Activated naive CD8-positive, alpha-beta T cell treated with anti-CD3 and anti-CD28 coated beads, Interleukin-2, amount 10 ng/mL, durations not matched to agents 7 days and 5 days (primary cell): Measurements from ENCODE around the gene CCDC127. TPM values are rescaled to one million over a fixed set of nuclear protein-coding genes. Genes with fewer than 3 reads are reported as not detected.

ENCODE experiments used
- ATAC-seq: fragments of 150-1000 bp; cut with Tn5 transposase; one replicate; pipeline ENCODE4 v1.10.0; 2021; ENCODE audit warnings: low read depth, moderate library complexity
- POLR2A ChIA-PET: fragments of 350-600 bp; sonication (Branson Sonifier 250); formaldehyde crosslinking; loops from one replicate; lab custom pipeline; 2021; ENCODE audit warnings: antibody characterized with exemption; lab: Charles Lee
- DNase-seq: peaks from one replicate; pipeline ENCODE4 v3.0.0; 2021
- H3K27ac Mint-ChIP-seq: one replicate; pipeline ENCODE4 v1.8.0; 2022; ENCODE audit warnings: mild to moderate bottlenecking, mixed read lengths
- H3K27me3 Mint-ChIP-seq: one replicate; pipeline ENCODE4 v1.8.0; 2022; ENCODE audit warnings: mild to moderate bottlenecking, moderate library complexity, mixed read lengths
- H3K36me3 Mint-ChIP-seq: one replicate; pipeline ENCODE4 v1.8.0; 2021; ENCODE audit warnings: mild to moderate bottlenecking, mixed read lengths
- H3K4me1 Mint-ChIP-seq: one replicate; pipeline ENCODE4 v1.8.0; 2021; ENCODE audit warnings: mixed read lengths
- H3K4me3 Mint-ChIP-seq: one replicate; pipeline ENCODE4 v1.8.0; 2022; ENCODE audit warnings: mild to moderate bottlenecking, moderate library complexity, mixed read lengths
- H3K9me3 Mint-ChIP-seq: one replicate; pipeline ENCODE4 v1.8.0; 2021; ENCODE audit warnings: mixed read lengths
- total RNA-seq, 2 experiments: library from RNA; stranded (reverse); gene quantifications; one replicate each; pipeline ENCODE4 v1.2.3, GENCODE V29; 2021

CCDC127 gene
- total RNA-seq, 2 experiments from 2014 or later = 6.2 to 7.8 TPM

DNA sequence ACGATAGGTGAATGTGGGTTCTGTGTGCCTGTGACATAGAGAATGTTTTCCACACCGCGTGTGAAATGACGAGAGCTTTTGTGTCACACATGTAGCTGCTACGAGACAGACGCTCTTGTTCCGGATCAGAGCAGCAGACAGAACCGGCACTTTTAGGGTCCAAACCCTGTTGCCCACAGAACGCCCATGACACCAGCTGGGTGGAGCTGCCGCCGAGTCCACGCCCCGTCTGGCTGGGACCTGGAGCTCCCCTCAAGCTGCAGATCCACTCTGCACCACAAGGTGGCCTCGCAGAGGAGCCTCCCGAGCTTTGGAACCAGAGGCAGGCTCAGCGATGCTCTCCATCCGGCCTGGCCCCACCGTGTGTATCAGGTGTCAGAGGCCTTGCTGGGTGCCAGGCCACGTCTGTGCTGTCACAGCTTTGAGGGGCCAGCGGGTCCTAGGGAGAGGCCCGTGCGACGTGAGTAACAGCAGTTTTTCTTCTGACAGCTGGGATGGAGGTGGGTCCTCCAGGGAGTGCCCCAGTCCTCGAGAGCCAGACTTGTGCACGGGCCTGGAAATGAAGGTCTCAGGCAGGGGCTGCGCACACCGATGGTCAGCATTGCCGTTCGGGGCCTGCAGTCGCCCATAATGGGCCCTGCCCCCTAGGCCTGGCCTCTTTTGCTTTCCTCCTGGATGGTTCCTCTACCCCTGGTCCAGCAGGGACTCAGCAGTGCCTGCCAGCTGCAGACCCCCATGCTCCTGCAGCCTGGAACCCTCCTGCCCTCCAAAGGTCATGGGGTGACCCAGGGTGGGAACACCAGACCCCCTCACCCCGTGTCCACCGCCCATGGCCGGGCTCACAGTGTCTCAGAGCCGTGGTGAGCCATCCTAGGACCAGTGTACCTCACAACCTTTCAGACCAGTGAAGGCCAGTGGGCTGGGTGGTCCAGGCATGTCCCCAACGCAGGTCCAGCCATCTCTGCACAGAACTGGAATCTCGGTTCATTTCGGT lies 29.2 kb downstream of the CCDC127 start:
- POLR2A ChIA-PET = interaction anchor here (1.1 to 2.5 kb wide), 2 partner anchors 30 to 83 kb away, joined by 4 to 14 read pairs; partner anchors contain the start of genes CCDC127, PDCD6 and SDHA
- H3K4me3 Mint-ChIP-seq = peak overlapping the region; percentile 42
- H3K9me3 Mint-ChIP-seq = no peaks in the 10 kb centered on the region
- H3K36me3 Mint-ChIP-seq = no peaks in the 10 kb centered on the region
- H3K27ac Mint-ChIP-seq = peak overlapping the region; percentile 73
- H3K4me1 Mint-ChIP-seq = peaks cover 8% of the 10 kb centered on the region
- peak; percentile 92 for DNase-seq
- peak; percentile 93 for ATAC-seq
- H3K27me3 Mint-ChIP-seq = no peaks in the 10 kb centered on the region

DNA sequence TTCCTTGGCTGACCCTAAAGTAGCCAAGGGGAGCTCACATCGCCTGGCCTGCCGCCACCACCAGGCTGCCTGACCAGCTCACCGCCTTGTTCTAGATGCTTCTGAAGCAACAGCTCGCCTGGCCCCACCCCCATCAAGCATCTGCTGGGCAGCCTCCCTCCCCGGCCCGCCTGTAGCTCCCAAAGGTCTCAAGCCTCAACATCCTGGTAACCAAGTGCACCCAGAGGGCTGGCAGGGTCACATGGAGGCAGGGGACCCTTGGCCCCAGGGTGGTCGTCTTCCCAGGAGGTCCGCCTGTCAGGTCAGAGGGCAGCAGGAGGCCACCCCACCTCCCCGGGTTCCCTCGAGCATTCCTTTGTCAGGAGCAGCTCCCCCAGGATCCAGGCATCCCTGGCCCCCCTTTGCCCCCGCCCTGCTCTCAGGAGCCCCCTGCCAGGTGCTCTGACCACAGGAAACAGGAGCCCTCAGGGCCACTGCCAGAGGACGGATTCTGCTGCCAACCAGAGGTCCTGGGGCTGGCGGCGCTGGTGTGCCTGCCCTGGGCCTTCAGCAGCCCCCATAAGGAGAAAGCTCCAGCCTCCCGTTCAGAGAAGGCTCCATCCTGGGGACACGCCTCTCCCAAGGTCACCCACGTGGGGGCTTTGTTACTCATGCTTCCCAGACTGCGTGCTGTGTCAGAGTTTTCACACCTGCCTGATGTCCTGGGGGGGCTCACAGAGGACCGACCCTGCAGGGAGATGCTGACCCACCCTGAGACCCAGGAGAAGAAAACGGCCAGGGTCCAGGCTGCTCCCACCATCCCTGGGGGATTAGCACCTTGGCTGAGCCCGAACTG lies 30.1 kb downstream of the CCDC127 start:
- ATAC-seq = no peak
- Mint-ChIP-seq H3K4me1 (peaks cover 8% of the 10 kb centered on the region), H3K9me3 (no peaks in the 10 kb centered on the region), H3K27ac (no peak overlapping the region), H3K4me3 (peak overlapping the region; percentile 13), H3K36me3 (no peaks in the 10 kb centered on the region), H3K27me3 (no peaks in the 10 kb centered on the region)
- POLR2A ChIA-PET = interaction anchor here (1.1 to 2.5 kb wide), 2 partner anchors 31 to 84 kb away, joined by 4 to 14 read pairs; partner anchors contain the start of genes CCDC127, PDCD6 and SDHA
- peak; percentile 19 for DNase-seq

DNA sequence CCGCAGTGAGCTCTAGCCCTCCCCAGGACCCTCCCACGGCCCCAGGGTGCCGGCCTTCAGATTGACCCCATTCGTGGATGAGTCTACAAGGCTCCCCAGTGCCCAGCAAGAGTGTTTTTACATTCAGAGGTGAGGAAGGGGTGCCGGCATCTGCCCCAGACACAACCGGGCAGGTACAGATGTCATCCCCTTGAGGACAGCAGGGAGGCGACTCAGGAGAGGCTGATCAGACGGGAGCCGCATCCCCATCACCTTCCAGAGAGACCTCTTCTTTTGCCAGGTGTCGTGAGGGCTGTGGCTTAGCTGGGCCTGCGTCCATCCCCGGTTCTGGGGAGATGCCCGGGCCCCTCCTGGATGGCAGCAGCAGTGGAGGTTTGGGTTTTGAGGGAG lies 30.9 kb downstream of the CCDC127 start:
- no peaks in the 10 kb centered on the region for H3K9me3 Mint-ChIP-seq
- no peak overlapping the region for H3K27ac Mint-ChIP-seq
- H3K36me3 Mint-ChIP-seq = no peaks in the 10 kb centered on the region
- POLR2A ChIA-PET = interaction anchor here (2.5 kb wide), 1 partner anchor 32 kb away, joined by 14 read pairs; the partner anchor contains the start of genes CCDC127 and SDHA
- no peaks in the 10 kb centered on the region for H3K27me3 Mint-ChIP-seq
- no peak overlapping the region for H3K4me3 Mint-ChIP-seq
- no peak for ATAC-seq
- no peak for DNase-seq
- H3K4me1 Mint-ChIP-seq = peaks cover 8% of the 10 kb centered on the region

DNA sequence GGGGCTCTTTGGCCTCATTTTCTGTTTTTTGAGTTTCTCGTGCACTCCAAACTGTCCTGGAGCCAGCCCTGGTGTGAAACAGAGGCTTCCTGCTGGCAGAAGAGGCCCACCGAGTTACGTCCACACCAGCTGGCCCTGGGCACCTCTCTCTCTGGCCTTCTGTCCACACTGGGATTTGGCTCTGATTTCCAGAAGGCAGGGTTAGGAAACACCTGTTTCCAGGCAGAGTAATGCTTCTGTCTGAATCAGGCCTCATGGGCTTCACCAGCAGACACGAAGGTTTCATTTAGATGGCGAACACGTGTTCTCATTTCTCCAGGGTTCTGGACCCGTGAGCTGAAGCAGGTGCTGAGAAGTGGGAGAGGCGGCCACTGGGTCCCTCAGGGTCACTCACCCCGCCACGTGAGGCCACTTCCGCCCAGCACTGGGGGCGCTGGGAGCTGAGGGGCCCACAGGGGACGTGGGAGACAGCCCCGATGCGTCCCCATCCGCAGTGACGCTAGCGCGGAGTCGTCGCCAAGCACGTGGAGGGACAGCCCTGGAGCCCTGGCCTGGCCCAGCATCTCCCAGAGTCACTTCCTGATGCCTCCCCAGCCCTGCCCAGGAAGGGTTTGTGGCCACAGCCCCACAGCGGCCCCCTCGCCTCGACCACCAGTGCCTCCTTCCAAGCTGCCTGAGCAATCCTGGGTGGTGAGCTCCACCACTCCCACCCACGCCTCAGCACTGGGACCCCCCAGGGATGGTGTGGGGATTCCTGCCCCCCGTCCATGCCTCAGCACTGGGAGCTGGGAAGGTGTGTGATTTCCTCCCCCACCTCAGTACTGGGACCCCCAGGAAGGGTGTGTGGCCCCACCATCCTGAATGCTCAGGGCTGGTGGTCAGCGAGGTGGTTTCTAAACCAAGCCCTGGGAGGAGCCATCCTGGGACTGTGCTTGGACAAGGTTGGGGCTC lies 31.6 kb downstream of the CCDC127 start:
- POLR2A ChIA-PET = interaction anchor here (2.5 kb wide), 1 partner anchor 32 kb away, joined by 14 read pairs; the partner anchor contains the start of genes CCDC127 and SDHA
- H3K9me3 Mint-ChIP-seq = no peaks in the 10 kb centered on the region
- no peak for ATAC-seq
- no peaks in the 10 kb centered on the region for H3K36me3 Mint-ChIP-seq
- no peak for DNase-seq
- no peak overlapping the region for H3K27ac Mint-ChIP-seq
- no peak overlapping the region for H3K4me3 Mint-ChIP-seq
- H3K27me3 Mint-ChIP-seq = no peaks in the 10 kb centered on the region
- H3K4me1 Mint-ChIP-seq = peaks cover 8% of the 10 kb centered on the region

DNA sequence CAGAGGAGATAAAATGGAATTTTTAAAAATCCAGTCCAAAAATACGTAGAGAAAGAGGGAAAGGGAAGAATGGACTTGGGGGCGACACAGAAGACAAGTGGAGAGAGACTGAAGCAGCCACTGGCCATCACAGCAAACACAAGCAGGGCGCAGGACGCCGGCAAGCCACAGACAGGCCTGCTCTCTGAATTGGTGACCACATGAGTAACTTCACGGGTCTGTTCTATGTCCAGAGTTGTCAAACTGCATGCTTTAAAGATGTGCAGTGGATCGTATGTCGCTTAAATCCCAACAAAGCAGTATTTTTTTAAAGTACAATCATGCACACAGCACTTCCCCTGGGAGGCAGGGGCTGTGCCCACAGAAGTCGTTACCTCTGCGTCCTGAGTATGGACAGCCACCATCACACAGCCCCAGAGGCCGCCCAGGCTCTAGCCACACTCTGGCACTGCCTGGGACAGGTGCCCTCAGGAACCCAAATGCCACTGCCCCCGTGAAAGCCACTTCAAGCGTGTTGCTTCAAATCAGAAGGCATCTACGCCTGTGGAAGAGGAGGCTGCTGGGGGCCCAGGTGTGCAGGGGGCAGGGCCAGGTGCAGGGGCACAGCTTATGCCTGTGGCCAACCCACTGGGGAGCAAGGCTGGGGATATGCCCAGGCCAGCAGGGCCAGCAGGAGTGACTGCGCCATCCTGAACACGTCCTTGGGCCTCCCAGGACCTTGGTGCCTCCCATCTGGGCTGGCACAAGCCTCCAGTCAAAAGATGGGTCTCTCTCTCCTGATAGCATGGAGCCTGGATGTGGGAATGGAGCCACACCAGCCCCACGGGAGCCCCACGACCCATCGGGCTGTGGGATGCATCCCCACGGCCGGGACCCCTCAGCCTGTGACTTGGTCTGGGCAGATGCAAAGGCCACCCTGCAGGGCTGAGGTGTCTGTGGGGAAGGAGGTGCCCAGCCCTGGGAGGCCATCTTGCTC lies 32.6 kb downstream of the CCDC127 start:
- ATAC-seq (no peak), DNase-seq (no peak)
- Mint-ChIP-seq H3K27ac (no peak overlapping the region), H3K27me3 (no peaks in the 10 kb centered on the region), H3K36me3 (no peaks in the 10 kb centered on the region), H3K9me3 (no peaks in the 10 kb centered on the region), H3K4me1 (peaks cover 8% of the 10 kb centered on the region), H3K4me3 (no peak overlapping the region)
- POLR2A ChIA-PET = no interaction called here

DNA sequence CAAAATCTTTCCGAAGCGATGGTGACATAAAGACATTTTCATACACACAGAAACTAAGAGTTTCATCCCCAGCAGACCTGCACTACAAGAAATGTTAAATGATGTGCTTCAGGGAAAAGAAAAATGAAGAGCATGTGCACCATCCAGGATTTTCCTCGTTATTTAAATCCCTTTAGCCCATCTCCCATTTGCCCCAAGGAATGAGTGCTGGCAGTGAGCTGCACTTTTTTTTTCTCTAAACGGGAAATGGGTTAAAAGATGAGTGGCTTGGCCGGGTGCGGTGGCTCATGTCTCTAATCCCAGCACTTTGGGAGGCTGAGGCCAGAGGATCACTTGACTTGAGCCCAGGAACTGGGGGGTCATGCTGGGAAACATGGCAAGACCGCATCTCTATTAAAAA lies 33.5 kb downstream of the CCDC127 start:
- POLR2A ChIA-PET = no interaction called here
- Mint-ChIP-seq H3K4me1 (peaks cover 6% of the 10 kb centered on the region), H3K4me3 (no peak overlapping the region)

DNA sequence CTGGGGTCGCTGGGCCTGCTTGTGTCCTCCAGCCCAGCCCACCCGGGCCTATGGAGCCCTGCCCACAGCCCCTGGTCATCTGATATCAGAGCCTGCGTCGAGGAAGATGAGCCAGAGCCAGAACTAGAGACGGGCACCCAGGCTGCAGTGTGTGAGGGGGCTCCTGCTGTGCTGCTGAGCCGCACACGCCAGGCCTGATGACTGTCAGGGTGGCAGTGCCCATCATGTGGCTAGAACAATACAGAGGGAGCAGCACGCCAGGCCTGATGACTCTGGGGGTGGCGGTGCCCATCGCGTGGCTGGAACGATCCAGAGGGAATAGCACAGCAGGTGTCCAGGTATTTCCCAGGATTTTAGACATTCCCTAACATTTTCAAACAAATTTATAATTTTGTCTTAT lies 35.8 kb downstream of the CCDC127 start:
- no peaks in the 10 kb centered on the region for H3K4me1 Mint-ChIP-seq
- no peaks in the 10 kb centered on the region for H3K27me3 Mint-ChIP-seq

More for the DNA sequence above, 33.5 kb downstream of the CCDC127 start:
- Mint-ChIP-seq H3K27ac (no peak overlapping the region), H3K9me3 (no peaks in the 10 kb centered on the region), H3K27me3 (no peaks in the 10 kb centered on the region), H3K36me3 (no peaks in the 10 kb centered on the region)
- ATAC-seq = no peak
- no peak for DNase-seq

DNA sequence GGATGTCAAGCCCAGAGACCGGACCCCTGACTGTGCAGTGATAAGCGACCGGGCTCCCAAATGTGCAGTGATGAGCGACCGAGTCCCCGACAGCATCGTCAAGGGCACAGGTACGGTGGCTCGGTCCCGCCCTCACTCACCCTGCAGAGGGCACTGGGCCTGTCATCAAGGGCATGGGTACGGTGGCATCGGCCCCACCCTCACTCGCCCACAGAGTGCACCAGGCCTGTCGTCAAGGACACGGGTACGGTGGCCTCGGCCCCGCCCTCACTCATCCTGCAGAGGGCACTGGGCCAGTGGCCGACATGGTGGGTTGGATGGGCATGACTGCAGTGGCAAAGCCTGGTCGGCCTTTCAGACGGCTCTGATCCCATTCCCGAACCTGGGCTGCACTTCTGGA lies 36.4 kb downstream of the CCDC127 start:
- Mint-ChIP-seq H3K36me3 (no peaks in the 10 kb centered on the region), H3K9me3 (no peaks in the 10 kb centered on the region), H3K27me3 (no peaks in the 10 kb centered on the region), H3K4me3 (no peak overlapping the region), H3K4me1 (no peaks in the 10 kb centered on the region), H3K27ac (no peak overlapping the region)
- no peak for DNase-seq
- POLR2A ChIA-PET = no interaction called here
- no peak for ATAC-seq

More for the DNA sequence above, 35.8 kb downstream of the CCDC127 start:
- POLR2A ChIA-PET = no interaction called here
- DNase-seq (no peak), ATAC-seq (no peak)
- Mint-ChIP-seq H3K9me3 (no peaks in the 10 kb centered on the region), H3K27ac (no peak overlapping the region), H3K36me3 (no peaks in the 10 kb centered on the region), H3K4me3 (no peak overlapping the region)

DNA sequence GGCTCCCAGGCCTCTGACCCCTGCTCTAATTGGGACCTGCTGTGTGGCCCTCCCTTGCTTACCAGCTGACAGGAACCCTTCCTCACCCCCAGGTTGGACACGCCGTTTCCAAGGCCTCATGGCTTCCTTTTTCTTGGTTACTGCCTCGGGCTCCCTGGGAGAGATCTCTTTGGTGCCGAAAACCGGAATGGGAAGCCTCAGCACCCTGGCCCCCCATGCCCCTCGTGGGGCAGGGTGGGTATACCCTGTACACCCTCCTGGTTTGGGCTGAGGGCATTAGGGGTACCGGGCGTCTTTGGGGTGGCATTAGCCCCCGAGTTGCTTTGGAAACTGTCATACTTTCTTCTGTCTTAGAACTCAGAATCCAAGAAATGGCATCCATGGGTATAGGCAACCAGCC lies 36.8 kb downstream of the CCDC127 start:
- ATAC-seq = no peak
- H3K36me3 Mint-ChIP-seq = no peaks in the 10 kb centered on the region
- no peak overlapping the region for H3K4me3 Mint-ChIP-seq
- POLR2A ChIA-PET = no interaction called here
- no peaks in the 10 kb centered on the region for H3K4me1 Mint-ChIP-seq
- H3K27ac Mint-ChIP-seq = no peak overlapping the region
- no peaks in the 10 kb centered on the region for H3K27me3 Mint-ChIP-seq
- no peaks in the 10 kb centered on the region for H3K9me3 Mint-ChIP-seq
- no peak for DNase-seq

DNA sequence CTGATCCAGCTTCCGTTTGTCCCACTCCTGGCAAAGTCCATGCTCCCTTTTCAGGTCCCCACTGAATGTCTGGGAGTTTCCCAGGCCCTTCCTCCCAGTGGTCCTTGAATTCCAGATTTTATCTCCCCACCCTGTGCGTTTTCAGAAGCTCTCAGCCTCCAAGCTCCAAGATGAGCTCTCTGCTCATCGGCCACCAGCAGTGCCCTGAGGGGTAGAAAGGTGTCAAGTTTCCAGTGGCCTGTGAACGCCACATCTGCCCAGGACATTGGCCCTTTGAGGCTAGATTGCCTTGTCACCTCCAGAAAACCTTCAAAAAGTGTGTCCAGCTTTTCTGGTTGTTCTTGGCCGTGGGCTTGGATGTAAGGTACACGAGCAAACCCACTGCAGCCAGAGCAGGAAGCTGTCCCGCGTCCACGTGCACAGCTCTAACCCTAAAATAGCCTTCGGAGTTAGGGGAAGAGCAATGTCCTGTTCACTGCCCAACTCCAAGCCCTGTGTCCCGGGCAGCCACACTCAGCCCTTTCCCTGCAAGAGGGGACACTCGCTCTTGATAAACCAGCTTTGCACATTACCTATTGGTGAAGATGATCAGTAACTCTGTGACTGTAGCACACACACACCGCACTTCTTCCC lies 37.6 kb downstream of the CCDC127 start:
- Mint-ChIP-seq H3K9me3 (no peaks in the 10 kb centered on the region), H3K27ac (no peak overlapping the region), H3K27me3 (no peaks in the 10 kb centered on the region), H3K36me3 (no peaks in the 10 kb centered on the region), H3K4me3 (no peak overlapping the region), H3K4me1 (no peaks in the 10 kb centered on the region)
- POLR2A ChIA-PET = no interaction called here
- DNase-seq = no peak
- ATAC-seq = no peak

DNA sequence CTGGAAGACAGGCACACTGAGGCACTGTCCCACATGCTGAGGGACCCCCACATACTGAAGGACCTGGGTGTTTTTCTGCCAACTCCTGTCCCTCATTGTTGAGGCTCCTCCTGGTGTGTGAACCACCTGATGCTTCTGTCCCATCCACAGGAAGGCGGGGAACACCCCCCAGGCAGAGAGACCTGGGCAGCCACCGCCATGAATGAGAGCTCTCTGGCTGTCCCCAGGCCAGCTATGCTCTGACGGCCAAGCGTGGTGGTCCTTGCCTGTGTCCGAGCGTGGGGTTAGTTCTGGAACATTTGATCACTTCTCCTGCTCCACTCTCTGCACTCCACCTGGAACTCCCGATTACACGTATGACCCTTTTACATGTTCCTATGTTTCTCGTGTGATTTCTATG lies 38.6 kb downstream of the CCDC127 start:
- Mint-ChIP-seq H3K4me3 (no peak overlapping the region), H3K27ac (no peak overlapping the region), H3K4me1 (no peaks in the 10 kb centered on the region), H3K9me3 (no peaks in the 10 kb centered on the region), H3K27me3 (no peaks in the 10 kb centered on the region), H3K36me3 (no peaks in the 10 kb centered on the region)
- ATAC-seq (no peak), DNase-seq (no peak)
- POLR2A ChIA-PET = no interaction called here
